GM10248 (cell line): Measurements from ENCODE around the gene MGAT4B.

ENCODE experiments used
- CTCF ChIA-PET: fragments of 300-600 bp; sonication (Branson Sonifier 250); formaldehyde crosslinking; extraction: SDS; loops from one replicate; lab custom pipeline; 2021; ENCODE audit warnings: antibody characterized with exemption; lab: Yijun Ruan, JAX
- POLR2A ChIA-PET: fragments of 350-650 bp; sonication (Branson Sonifier 250); formaldehyde crosslinking; extraction: SDS; loops from one replicate; lab custom pipeline; 2020; ENCODE audit warnings: antibody characterized with exemption; lab: Yijun Ruan, JAX
- DNase-seq: peaks from one replicate; pipeline ENCODE4 v3.0.0; 2012; ENCODE audit errors: extremely low spot score
- TF ChIP-seq, protein P1 (sequence below): IDR thresholded peaks from 2 replicates; pipeline ENCODE4 v1.5.1; 2012; ENCODE audit warnings: mild to moderate bottlenecking, low read depth; ENCODE audit errors: extremely low read depth, missing control alignments, control extremely low read depth

MGAT4B gene

DNA sequence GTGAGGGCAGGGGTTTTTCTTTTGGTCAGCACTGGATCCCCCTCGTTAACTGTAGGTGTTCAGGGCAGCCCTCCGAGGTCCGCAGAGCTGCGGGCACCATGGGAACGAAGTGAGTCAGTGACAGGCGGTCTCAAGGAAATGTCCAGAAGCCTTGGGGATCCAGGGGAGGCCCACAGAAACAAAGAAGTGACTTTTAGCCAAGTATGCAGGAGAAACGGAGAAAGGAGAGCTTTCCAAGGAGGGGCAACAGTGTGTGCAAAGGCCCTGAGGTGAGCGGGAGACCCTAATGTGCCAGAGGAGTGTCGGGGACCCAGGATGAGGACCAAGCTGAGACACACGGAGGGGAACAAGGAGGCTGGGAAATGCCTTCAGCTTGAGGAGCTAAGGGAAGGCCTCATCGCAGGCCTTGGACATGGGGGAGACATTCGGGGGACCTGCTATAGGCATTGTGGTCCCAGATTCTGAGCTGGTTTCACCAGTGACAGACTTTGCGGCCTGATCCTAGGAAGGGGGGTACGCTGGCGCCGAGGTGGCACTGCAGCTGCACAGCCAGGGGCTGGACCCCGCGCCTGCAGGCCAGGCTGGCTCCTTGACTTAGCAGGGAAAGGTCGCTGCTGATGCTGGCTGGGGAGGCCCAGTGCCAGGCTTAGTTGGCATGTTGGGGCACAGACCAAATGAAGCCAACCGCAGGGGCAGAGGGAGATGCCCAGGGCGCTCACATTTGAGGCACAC, 9.6 kb downstream of the MGAT4B start:
- TF ChIP-seq, protein P1, sequence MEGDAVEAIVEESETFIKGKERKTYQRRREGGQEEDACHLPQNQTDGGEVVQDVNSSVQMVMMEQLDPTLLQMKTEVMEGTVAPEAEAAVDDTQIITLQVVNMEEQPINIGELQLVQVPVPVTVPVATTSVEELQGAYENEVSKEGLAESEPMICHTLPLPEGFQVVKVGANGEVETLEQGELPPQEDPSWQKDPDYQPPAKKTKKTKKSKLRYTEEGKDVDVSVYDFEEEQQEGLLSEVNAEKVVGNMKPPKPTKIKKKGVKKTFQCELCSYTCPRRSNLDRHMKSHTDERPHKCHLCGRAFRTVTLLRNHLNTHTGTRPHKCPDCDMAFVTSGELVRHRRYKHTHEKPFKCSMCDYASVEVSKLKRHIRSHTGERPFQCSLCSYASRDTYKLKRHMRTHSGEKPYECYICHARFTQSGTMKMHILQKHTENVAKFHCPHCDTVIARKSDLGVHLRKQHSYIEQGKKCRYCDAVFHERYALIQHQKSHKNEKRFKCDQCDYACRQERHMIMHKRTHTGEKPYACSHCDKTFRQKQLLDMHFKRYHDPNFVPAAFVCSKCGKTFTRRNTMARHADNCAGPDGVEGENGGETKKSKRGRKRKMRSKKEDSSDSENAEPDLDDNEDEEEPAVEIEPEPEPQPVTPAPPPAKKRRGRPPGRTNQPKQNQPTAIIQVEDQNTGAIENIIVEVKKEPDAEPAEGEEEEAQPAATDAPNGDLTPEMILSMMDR, result no peak
- ChIA-PET CTCF (interaction anchor here (0.7 to 5.8 kb wide), 10 partner anchors 9 to 175 kb away, joined by 3 to 33 read pairs (median 4); no protein-coding TSS in a partner anchor), POLR2A (interaction anchor here (2.0 kb wide), 1 partner anchor 174 kb away, joined by 7 read pairs; the partner anchor contains the start of gene HNRNPH1)
- no peak for DNase-seq

DNA sequence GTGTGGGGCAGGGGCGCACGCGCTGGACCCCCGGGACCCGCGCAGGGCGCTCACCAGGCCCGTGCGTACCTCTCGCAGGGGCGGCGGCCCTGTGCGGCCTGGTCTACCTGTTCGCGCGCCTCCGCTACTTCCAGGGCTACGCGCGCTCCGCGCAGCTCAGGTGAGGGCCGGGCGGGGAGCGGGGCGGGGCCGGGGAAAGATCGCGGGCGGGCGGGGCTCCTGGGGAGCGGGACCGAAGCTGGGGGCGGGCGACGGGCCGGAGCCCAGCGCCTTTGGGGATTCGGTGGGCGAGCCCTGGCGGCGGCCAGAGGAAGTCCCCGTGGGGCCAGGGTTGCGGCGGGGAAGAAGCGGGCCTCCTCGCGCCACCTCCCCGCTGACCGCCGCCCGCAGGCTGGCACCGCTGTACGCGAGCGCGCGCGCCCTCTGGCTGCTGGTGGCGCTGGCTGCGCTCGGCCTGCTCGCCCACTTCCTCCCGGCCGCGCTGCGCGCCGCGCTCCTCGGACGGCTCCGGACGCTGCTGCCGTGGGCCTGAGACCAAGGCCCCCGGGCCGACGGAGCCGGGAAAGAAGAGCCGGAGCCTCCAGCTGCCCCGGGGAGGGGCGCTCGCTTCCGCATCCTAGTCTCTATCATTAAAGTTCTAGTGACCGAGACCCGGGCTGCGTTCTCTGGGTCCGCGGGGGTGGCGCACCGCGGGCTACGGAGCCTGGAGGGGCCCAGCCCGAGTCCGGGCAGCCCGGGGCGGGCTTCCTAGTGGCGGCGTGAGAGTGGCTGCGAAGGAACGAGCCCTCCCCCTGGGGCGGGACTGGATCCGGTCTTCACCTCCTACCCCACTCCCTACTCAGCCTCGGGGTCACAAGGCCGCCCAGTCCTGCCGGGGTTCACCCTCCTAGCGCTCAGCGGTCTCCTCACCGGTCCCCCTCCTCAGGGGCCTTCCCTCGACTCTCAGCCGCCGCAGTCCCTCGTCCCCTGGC, 10.5 kb downstream of the MGAT4B start:
- POLR2A ChIA-PET, result interaction anchor here (2.0 kb wide), 1 partner anchor 173 kb away, joined by 7 read pairs; the partner anchor contains the start of gene HNRNPH1
- CTCF ChIA-PET, result interaction anchor here (0.7 to 5.8 kb wide), 15 partner anchors 8 to 174 kb away, joined by 3 to 33 read pairs (median 3); no protein-coding TSS in a partner anchor

DNA sequence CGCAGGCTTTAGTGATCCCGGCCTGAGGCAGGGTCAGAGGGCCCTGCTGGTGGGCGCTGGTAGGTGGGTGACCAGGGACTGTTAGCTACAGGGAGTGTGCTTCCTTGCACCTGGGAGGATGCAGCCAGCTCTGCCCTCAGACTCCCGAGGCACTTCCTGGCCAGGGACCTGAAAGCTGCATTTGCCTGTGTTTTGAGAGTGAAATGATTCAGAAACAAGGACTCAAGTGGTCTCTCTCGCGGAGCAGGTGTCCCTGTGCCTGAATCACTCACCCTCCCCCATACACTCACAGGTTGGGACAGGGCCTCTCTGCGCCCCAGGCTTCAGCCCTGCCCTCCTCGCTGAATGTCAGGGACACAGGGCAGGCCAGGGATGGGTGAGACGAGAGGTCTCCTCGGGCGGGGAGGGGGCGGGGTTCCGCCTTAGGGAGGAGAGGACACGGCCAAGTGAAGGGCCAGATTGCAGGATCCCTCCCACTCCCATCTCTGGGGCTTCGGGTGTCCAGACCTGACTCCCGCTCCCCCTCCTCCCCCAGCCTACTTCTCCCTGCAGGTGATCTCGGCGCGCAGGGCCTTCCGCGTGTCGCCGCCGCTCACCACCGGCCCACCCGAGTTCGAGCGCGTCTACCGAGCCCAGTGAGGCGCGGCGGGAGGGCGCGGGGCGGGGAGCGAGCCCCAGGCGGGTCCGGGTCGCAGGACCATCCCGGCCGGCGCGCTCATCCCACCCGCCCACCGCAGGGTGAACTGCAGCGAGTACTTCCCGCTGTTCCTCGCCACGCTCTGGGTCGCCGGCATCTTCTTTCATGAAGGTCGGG, 11.4 kb downstream of the MGAT4B start:
- no peak for DNase-seq
- ChIA-PET POLR2A (interaction anchor here (1.6 to 2.0 kb wide), 2 partner anchors 25 to 172 kb away, joined by 7 to 8 read pairs; partner anchors contain the start of genes HNRNPH1 and SQSTM1), CTCF (interaction anchor here (0.7 to 5.8 kb wide), 9 partner anchors 9 to 110 kb away, joined by 3 to 33 read pairs (median 3); no protein-coding TSS in a partner anchor)
- TF ChIP-seq, protein P1, result no peak

More for the DNA sequence above, 10.5 kb downstream of the MGAT4B start:
- peak; percentile 83 for DNase-seq
- TF ChIP-seq, protein P1, result peak; percentile 95

DNA sequence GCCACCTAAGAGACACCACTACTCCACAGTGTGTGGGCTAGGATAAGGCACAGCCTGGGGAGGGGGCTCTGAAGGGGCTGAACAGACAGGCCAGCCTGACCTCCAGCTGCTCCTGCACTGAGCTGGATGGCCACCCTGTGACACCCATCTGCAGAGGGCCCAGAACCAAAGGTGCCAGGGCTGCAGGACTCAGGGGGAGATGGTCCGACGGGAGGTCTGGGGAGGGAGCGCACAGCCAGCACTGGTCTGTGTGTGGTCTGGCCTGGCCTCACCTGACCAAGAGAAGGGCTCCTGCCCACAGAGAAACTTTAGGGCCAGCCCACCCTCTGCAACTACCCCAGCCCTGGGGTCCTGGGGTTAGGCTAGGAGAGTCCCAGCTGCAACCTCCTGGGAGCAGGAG, 12.1 kb downstream of the MGAT4B start:
- ChIA-PET CTCF (interaction anchor here (1.5 to 5.8 kb wide), 3 partner anchors 24 to 111 kb away, joined by 4 to 33 read pairs (median 5); no protein-coding TSS in a partner anchor), POLR2A (interaction anchor here (1.6 kb wide), 1 partner anchor 26 kb away, joined by 8 read pairs; the partner anchor contains the start of gene SQSTM1)
- no peak for DNase-seq
- TF ChIP-seq, protein P1, result no peak

DNA sequence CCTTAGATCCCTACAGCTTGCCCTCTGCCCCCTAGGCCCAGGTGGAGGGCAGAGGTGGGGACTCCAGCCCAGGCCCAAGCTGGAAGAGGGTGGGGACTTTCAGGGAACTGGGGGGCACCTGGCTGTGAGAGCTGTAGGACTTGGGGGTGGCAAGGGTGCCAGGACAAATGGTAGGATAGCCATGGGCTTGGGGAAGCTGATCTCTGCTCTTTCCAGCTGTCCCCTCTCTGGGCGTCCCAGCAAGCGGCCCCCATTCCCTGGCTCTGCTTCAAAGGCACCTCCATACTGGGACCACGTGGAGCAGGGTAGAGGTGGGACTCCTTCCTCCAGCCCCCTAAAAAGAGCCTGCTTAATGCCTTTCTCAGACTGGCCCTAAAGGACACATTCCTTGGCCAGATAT, 12.5 kb downstream of the MGAT4B start:
- ChIA-PET POLR2A (interaction anchor here (1.6 kb wide), 1 partner anchor 27 kb away, joined by 8 read pairs; the partner anchor contains the start of gene SQSTM1), CTCF (interaction anchor here (1.0 to 5.8 kb wide), 7 partner anchors 8 to 111 kb away, joined by 3 to 33 read pairs (median 4); no protein-coding TSS in a partner anchor)
- TF ChIP-seq, protein P1, result no peak
- no peak for DNase-seq
